Measurements from ENCODE around the gene JKAMP.

The JKAMP gene

GRCh38 chr14:59541731-59542130 lies 57.4 kb downstream of the JKAMP start:
- no peaks in the 10 kb centered on the region for H3K9me3 Mint-ChIP-seq
- H3K27me3 Mint-ChIP-seq, result peaks cover 15% of the 10 kb centered on the region
- H3K4me3 Mint-ChIP-seq, result no peak overlapping the region
- no peak overlapping the region for H3K27ac Mint-ChIP-seq
- H3K4me1 Mint-ChIP-seq (ENCODE audit: low read depth), result no peaks in the 10 kb centered on the region
- H3K36me3 Mint-ChIP-seq (ENCODE audit: low read depth), result no peaks in the 10 kb centered on the region

GRCh38 chr14:59543873-59544272 lies 59.6 kb downstream of the JKAMP start:
- H3K4me1 Mint-ChIP-seq (ENCODE audit: low read depth), result no peaks in the 10 kb centered on the region
- no peak overlapping the region for H3K27ac Mint-ChIP-seq
- peaks cover 22% of the 10 kb centered on the region for H3K27me3 Mint-ChIP-seq
- no peaks in the 10 kb centered on the region for H3K36me3 Mint-ChIP-seq (ENCODE audit: low read depth)
- H3K4me3 Mint-ChIP-seq, result no peak overlapping the region
- H3K9me3 Mint-ChIP-seq, result no peaks in the 10 kb centered on the region

- Mint-ChIP-seq H3K36me3 (ENCODE audit: low read depth) (no peaks in the 10 kb centered on the region), H3K27me3 (peaks cover 23% of the 10 kb centered on the region), H3K9me3 (no peaks in the 10 kb centered on the region), H3K4me1 (ENCODE audit: low read depth) (no peaks in the 10 kb centered on the region), H3K27ac (no peak overlapping the region), H3K4me3 (no peak overlapping the region)
Observed at GRCh38 chr14:59547310-59547709, 63.0 kb downstream of the JKAMP start.

Measured in stimulated activated naive CD8-positive, alpha-beta T cell treated with anti-CD3 and anti-CD28 coated beads, Interleukin-15, Interleukin-2, amounts not matched to agents 100 ng/mL and 50 ng/mL, for 24 hours (primary cell).